ENCODE measurements around the gene CSGALNACT2. TPM values are rescaled to one million over a fixed set of nuclear protein-coding genes. Genes with fewer than 3 reads are reported as not detected.

The CSGALNACT2 gene
- total and polyA plus RNA-seq, 10 of the 15 experiments (the other 5 are each of a cell fraction or from before 2014, with no cell fraction given) = 2.5 to 12.6 (median 8.7) TPM

DNA sequence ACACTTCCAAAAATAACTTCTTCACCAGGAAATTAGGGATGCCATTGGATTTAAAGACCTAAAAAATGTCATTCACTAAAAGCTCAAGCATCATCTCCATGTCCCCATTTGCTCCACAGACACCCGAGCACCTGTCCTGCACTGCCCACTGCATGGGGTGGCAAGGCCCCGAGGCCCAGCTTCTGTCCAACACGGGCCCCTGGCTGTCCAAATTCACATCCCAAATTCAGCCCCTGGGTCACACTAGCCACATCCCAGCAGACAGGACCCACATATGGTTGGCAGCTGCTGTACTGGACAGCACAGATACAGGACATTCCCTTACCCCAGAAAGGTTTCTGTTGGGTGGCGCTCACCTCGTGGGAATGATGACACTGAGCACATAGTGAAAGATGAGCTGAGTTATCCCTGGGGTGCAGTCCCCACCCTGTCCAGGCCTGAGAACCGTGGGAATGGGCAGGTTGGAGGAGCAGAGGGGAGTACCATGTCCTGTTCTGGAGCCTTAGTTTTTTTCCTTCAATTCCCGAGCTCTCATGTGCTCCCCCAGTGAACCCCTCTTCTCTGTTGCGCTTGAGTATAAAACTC is 55.3 kb downstream of the CSGALNACT2 start:
- Histone ChIP-seq H3K4me1 (ENCODE audit: control insufficient read depth, insufficient read depth, low read length) (no peaks in the 10 kb centered on the region), H3K27ac (ENCODE audit: control insufficient read depth, insufficient read depth) (no peak overlapping the region), H2AFZ (ENCODE audit: control insufficient read depth, low read depth, low read length) (no peak overlapping the region), H3K9ac (ENCODE audit: control insufficient read depth, insufficient read depth, low read length) (no peak overlapping the region), H3K79me2 (ENCODE audit: control insufficient read depth, insufficient read depth, low read length) (no peaks in the 10 kb centered on the region), H4K20me1 (ENCODE audit: control insufficient read depth, insufficient read depth) (no peaks in the 10 kb centered on the region), H3K9me3 (replicated peaks; ENCODE audit: control insufficient read depth, insufficient read depth, low read length) (no peaks in the 10 kb centered on the region), H3K27me3 (replicated peaks in 1 of 2; ENCODE audit: control insufficient read depth in 2 of 2, insufficient read depth in 2 of 2, low read length in 1 of 2) (no peaks in the 10 kb centered on the region), H3K36me3 (ENCODE audit: control insufficient read depth in 2 of 2, insufficient read depth in 2 of 2, low read length in 1 of 2) (no peaks in the 10 kb centered on the region), H3K4me2 (ENCODE audit: control insufficient read depth, insufficient read depth) (no peak overlapping the region), H3K4me3 (no peak overlapping the region)
- CTCF ChIA-PET = interaction anchor here (1.1 to 1.9 kb wide), 2 partner anchors 9 to 12 kb away, joined by 3 to 9 read pairs; no protein-coding TSS in a partner anchor
- ATAC-seq (no peak), FAIRE-seq (no peak), DNase-seq (ENCODE audit: low read depth, low spot score) (no peak)
- SMC1A ChIA-PET (ENCODE audit: uncharacterized antibody, unreplicated experiment) = no interaction called here
- POLR2A ChIA-PET = no interaction called here
- TF ChIP-seq KAT2A (conservative IDR thresholded peaks at IDR 0.05; ENCODE audit: control insufficient read depth, low read depth, low read length) (no peak), HDAC6 (IDR thresholded peaks at IDR 0.05; ENCODE audit: unreplicated experiment) (no peak), ZNF592 (IDR thresholded peaks at IDR 0.05) (no peak), SRF (IDR thresholded peaks at IDR 0.05; ENCODE audit: low read depth in 2 of 2, low read length in 2 of 2) (no peak)
- TF ChIP-seq, protein P1, sequence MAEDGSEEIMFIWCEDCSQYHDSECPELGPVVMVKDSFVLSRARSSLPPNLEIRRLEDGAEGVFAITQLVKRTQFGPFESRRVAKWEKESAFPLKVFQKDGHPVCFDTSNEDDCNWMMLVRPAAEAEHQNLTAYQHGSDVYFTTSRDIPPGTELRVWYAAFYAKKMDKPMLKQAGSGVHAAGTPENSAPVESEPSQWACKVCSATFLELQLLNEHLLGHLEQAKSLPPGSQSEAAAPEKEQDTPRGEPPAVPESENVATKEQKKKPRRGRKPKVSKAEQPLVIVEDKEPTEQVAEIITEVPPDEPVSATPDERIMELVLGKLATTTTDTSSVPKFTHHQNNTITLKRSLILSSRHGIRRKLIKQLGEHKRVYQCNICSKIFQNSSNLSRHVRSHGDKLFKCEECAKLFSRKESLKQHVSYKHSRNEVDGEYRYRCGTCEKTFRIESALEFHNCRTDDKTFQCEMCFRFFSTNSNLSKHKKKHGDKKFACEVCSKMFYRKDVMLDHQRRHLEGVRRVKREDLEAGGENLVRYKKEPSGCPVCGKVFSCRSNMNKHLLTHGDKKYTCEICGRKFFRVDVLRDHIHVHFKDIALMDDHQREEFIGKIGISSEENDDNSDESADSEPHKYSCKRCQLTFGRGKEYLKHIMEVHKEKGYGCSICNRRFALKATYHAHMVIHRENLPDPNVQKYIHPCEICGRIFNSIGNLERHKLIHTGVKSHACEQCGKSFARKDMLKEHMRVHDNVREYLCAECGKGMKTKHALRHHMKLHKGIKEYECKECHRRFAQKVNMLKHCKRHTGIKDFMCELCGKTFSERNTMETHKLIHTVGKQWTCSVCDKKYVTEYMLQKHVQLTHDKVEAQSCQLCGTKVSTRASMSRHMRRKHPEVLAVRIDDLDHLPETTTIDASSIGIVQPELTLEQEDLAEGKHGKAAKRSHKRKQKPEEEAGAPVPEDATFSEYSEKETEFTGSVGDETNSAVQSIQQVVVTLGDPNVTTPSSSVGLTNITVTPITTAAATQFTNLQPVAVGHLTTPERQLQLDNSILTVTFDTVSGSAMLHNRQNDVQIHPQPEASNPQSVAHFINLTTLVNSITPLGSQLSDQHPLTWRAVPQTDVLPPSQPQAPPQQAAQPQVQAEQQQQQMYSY (CRISPR knock-in tag; IDR thresholded peaks at IDR 0.05) = no peak
- in situ Hi-C loops (cut with MboI) = no loop called here
- WGBS (ENCODE audit: insufficient coverage, insufficient replicate concordance, low lambda C conversion rate, missing lambda C conversion rate) = 72% methylated on average over 8 of the region's 8 CpGs
- intact Hi-C loops (cut with micrococcal nuclease; ENCODE audit: unreplicated experiment) = no loop called here
- RAD21 ChIA-PET (ENCODE audit: unreplicated experiment) = no interaction called here
- BruUV-seq (replicated peaks) = no TSS peak
